WERI-Rb-1 (cell line): Measurements from ENCODE around the gene DDX31.

Experiments
- DNase-seq: peaks from one replicate; pipeline ENCODE4 v3.0.0-alpha.2; 2020
- H3K27ac ChIP-seq: fragments of 250-450 bp; sonication (Bioruptor Pico); 2 replicates; pipeline ENCODE4 v1.5.1; 2020; ENCODE audit warnings: mild to moderate bottlenecking, moderate library complexity
- H3K27me3 ChIP-seq: fragments of 250-450 bp; sonication (Bioruptor Pico); 2 replicates; pipeline ENCODE4 v1.5.1; 2021; ENCODE audit warnings: mild to moderate bottlenecking, low read depth, moderate library complexity; ENCODE audit not compliant: insufficient read depth, severe bottlenecking
- H3K36me3 ChIP-seq: fragments of 250-450 bp; sonication (Bioruptor Pico); 2 replicates; pipeline ENCODE4 v1.5.1; 2020; ENCODE audit warnings: mild to moderate bottlenecking, moderate library complexity
- H3K4me3 ChIP-seq: 2 replicates; pipeline ENCODE4 v1.5.1; 2011; ENCODE audit warnings: low read depth, mild to moderate bottlenecking, control low read depth, low read length
- H3K9me3 ChIP-seq: fragments of 250-450 bp; sonication (Bioruptor Pico); 2 replicates; pipeline ENCODE4 v1.5.1; 2021; ENCODE audit warnings: mild to moderate bottlenecking, moderate library complexity; ENCODE audit not compliant: severe bottlenecking
- CTCF ChIP-seq: IDR thresholded peaks from 2 replicates; pipeline ENCODE4 v1.5.1; 2011; ENCODE audit warnings: low read depth, mild to moderate bottlenecking, control low read depth, inconsistent platforms, low read length

DDX31 gene

GRCh38 chr9:132591751-132592314 lies 78.0 kb downstream of the DDX31 start:
- no peak for TF ChIP-seq CTCF
- no peak for DNase-seq
- Histone ChIP-seq H3K4me3 (no peak overlapping the region), H3K27ac (no peak overlapping the region), H3K36me3 (peaks cover 9% of the 10 kb centered on the region), H3K27me3 (peaks cover 67% of the 10 kb centered on the region), H3K9me3 (no peaks in the 10 kb centered on the region)

GRCh38 chr9:132591244-132591643 lies 78.5 kb downstream of the DDX31 start:
- Histone ChIP-seq H3K9me3 (no peaks in the 10 kb centered on the region), H3K27me3 (peaks cover 73% of the 10 kb centered on the region), H3K27ac (no peak overlapping the region), H3K4me3 (no peak overlapping the region), H3K36me3 (peaks cover 9% of the 10 kb centered on the region)
- DNase-seq = no peak
- no peak for TF ChIP-seq CTCF

- Histone ChIP-seq H3K4me3 (no peak overlapping the region), H3K27me3 (peaks cover 78% of the 10 kb centered on the region), H3K36me3 (peaks cover 9% of the 10 kb centered on the region), H3K9me3 (peaks cover 2% of the 10 kb centered on the region), H3K27ac (no peak overlapping the region)
- no peak for TF ChIP-seq CTCF
- peak; percentile 47 for DNase-seq
Measured at GRCh38 chr9:132590318-132591182, 79.2 kb downstream of the DDX31 start.

GRCh38 chr9:132590037-132590317 lies 79.8 kb downstream of the DDX31 start:
- peaks cover 2% of the 10 kb centered on the region for H3K9me3 ChIP-seq
- no peak overlapping the region for H3K4me3 ChIP-seq
- DNase-seq = no peak
- peaks cover 9% of the 10 kb centered on the region for H3K36me3 ChIP-seq
- peaks cover 84% of the 10 kb centered on the region for H3K27me3 ChIP-seq
- H3K27ac ChIP-seq = no peak overlapping the region
- TF ChIP-seq CTCF = no peak

- Histone ChIP-seq H3K27ac (no peak overlapping the region), H3K36me3 (peaks cover 4% of the 10 kb centered on the region), H3K27me3 (peaks cover 89% of the 10 kb centered on the region), H3K9me3 (peaks cover 2% of the 10 kb centered on the region), H3K4me3 (no peak overlapping the region)
- no peak for TF ChIP-seq CTCF
- DNase-seq = no peak
Measured at GRCh38 chr9:132589148-132590036, 80.4 kb downstream of the DDX31 start.
